Gastroesophageal sphincter (tissue), 4 donors: ENCODE measurements around the gene RNF111. TPM values are rescaled to one million over a fixed set of nuclear protein-coding genes. Genes with fewer than 3 reads are reported as not detected.

Experiments used
- ATAC-seq: fragments of 150-250 bp; one replicate; pipeline ENCODE4 v1.9.1; 2016; ENCODE audit warnings: mild to moderate bottlenecking, moderate library complexity
- H3K27ac ChIP-seq, 4 donors: fragments of 200-600 bp; sonication (generic) in 3 of 4; 1 replicate in 3 of 4; 2 replicates in 1 of 4; pipeline ENCODE4 v1.5.1; 2016 to 2019
- H3K27me3 ChIP-seq: fragments of 200-600 bp; sonication (generic); one replicate; pipeline ENCODE4 v1.5.1; 2019
- H3K36me3 ChIP-seq, 2 donors: fragments of 200-600 bp; sonication (generic); one replicate each; pipeline ENCODE4 v1.5.1; 2019; ENCODE audit warnings: control low read depth in 1 of 2
- H3K4me1 ChIP-seq, 3 donors: fragments of 200-600 bp; sonication (generic); 1 replicate in 2 of 3; 2 replicates in 1 of 3; pipeline ENCODE4 v1.5.1; 2016 to 2019; ENCODE audit warnings: control low read depth in 2 of 3
- H3K4me3 ChIP-seq, 2 donors: fragments of 200-600 bp; sonication (generic); one replicate each; pipeline ENCODE4 v1.5.1; 2019; ENCODE audit warnings: mild to moderate bottlenecking in 1 of 2, moderate library complexity in 1 of 2
- H3K9me3 ChIP-seq, 3 donors: fragments of 200-600 bp; sonication (generic); one replicate each; pipeline ENCODE4 v1.5.1; 2017 to 2019; ENCODE audit warnings: control low read depth in 2 of 3
- EP300 ChIP-seq: sonication (generic); formaldehyde crosslinking; IDR thresholded peaks from one replicate; pipeline ENCODE4 v1.6.1; 2017; ENCODE audit warnings: antibody characterized with exemption, mild to moderate bottlenecking
- POLR2A ChIP-seq, 2 donors: fragments of 450-650 bp; IDR thresholded peaks; one replicate each; pipeline ENCODE4 v1.6.1; 2017; ENCODE audit warnings: antibody characterized with exemption in 2 of 2, mild to moderate bottlenecking in 2 of 2, moderate library complexity in 1 of 2
- POLR2AphosphoS5 ChIP-seq: sonication (generic); formaldehyde crosslinking; IDR thresholded peaks from one replicate; pipeline ENCODE4 v1.6.1; 2017; ENCODE audit warnings: antibody characterized with exemption
- WGBS, 2 donors: methylation state at CpG; one replicate each; pipeline ENCODE4 v1.1.5; 2018; ENCODE audit warnings: low coverage in 1 of 2; 5-methylcytosine and 5-hydroxymethylcytosine counted together
- total RNA-seq, 4 donors: library from RNA; depleted of rRNA; stranded (reverse); fragments of >200 nt; gene quantifications; one replicate each; pipeline ENCODE4 v1.1.0, GENCODE V29; 2016
- TF ChIP-seq, protein P1 (sequence below), 4 experiments: fragments of 200-600 bp in 2 of 4; fragments of 450-650 bp in 2 of 4; sonication (generic) in 1 of 4; IDR thresholded peaks; one replicate each; pipeline ENCODE4 v1.5.1; 2017 to 2019; ENCODE audit warnings: antibody characterized with exemption in 4 of 4, mild to moderate bottlenecking in 2 of 4, moderate library complexity in 2 of 4

Gene RNF111
- total RNA-seq, 4 donors from 2014 or later = 17.5 to 20.4 (median 18.5) TPM

DNA sequence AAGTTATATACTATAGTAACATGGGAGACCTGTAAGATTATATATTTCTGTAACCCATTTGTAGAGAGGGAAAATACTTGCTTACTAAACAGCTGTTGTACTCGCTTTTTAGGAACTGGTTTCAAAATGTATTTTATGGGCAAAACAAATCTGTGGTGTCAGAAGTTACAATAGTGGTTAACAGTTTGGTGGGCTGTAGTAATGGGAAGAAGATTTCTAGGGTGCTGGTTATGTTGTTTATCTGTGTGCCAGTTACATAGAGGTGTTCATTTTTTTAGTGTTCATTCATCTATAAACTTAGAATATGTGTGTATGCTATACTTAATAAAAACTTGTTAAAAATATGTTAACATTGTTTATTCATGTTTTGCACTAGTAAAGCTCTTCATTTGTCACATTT lies 42.1 kb downstream of the RNF111 start:
- Histone ChIP-seq H3K36me3 (peaks cover 0 to 19% of the 10 kb centered on the region in 2 donors), H3K4me1 (peaks cover 0 to 19% (median 0%) of the 10 kb centered on the region in 3 donors), H3K4me3 (no peak overlapping the region), H3K27ac (no peak overlapping the region), H3K9me3 (no peaks in the 10 kb centered on the region), H3K27me3 (no peaks in the 10 kb centered on the region)
- no peak for ATAC-seq
- 83 to 86% methylated on average over 1 of the region's 1 CpG for WGBS, 2 donors
- no peak for TF ChIP-seq POLR2A (IDR thresholded peaks at IDR 0.05)
- TF ChIP-seq POLR2AphosphoS5 = no peak
- TF ChIP-seq, protein P1, sequence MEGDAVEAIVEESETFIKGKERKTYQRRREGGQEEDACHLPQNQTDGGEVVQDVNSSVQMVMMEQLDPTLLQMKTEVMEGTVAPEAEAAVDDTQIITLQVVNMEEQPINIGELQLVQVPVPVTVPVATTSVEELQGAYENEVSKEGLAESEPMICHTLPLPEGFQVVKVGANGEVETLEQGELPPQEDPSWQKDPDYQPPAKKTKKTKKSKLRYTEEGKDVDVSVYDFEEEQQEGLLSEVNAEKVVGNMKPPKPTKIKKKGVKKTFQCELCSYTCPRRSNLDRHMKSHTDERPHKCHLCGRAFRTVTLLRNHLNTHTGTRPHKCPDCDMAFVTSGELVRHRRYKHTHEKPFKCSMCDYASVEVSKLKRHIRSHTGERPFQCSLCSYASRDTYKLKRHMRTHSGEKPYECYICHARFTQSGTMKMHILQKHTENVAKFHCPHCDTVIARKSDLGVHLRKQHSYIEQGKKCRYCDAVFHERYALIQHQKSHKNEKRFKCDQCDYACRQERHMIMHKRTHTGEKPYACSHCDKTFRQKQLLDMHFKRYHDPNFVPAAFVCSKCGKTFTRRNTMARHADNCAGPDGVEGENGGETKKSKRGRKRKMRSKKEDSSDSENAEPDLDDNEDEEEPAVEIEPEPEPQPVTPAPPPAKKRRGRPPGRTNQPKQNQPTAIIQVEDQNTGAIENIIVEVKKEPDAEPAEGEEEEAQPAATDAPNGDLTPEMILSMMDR (IDR thresholded peaks at IDR 0.05) = no peak
- no peak for TF ChIP-seq EP300

DNA sequence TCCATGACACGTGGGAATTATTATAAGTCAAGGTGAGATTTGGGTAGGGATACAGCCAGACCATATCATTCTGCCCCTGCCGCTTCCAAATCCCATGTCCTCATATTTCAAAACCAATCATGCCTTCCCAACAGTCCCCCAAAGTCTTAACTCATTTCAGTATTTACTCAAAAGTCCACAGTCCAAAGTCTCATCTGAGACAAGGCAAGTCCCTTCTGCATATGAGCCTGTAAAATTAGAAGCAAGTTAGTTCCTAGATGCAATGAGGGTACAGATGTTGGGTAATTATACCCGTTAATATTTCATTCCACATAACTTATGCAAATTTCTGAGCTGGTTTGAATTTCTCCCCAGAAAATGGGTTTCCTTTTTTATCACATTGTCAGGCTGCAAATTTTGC lies 47.7 kb downstream of the RNF111 start:
- TF ChIP-seq EP300 (no peak), POLR2A (IDR thresholded peaks at IDR 0.05) (no peak), POLR2AphosphoS5 (no peak)
- TF ChIP-seq, protein P1 (IDR thresholded peaks at IDR 0.05) = no peak
- no peak overlapping the region for H3K27ac ChIP-seq
- no peaks in the 10 kb centered on the region for H3K27me3 ChIP-seq
- ATAC-seq = no peak
- H3K4me3 ChIP-seq = no peak overlapping the region
- no peaks in the 10 kb centered on the region for H3K9me3 ChIP-seq
- H3K36me3 ChIP-seq = peaks cover 0 to 23% of the 10 kb centered on the region in 2 donors
- H3K4me1 ChIP-seq = peaks cover 0 to 19% (median 0%) of the 10 kb centered on the region in 3 donors
- 90 to 94% methylated on average over 3 of the region's 3 CpGs for WGBS, 2 donors

DNA sequence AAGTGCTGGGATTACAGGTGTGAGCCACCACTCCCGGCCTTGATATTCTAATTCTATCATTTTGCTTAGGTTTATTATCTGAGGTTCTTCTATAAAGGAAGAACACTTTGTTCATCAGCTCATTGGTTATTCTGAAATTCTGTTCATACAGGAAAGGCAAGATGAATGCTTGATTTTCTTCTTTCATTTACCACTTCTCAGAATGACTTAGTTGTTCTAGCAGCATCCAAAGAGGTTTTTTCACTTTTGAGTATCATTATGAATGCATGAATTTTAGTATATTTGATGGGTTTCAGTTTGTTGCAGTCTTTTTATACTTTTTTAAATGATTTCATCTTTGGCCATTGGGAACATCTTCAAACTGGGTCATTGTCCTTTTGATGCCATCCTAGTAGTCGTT lies 51.8 kb downstream of the RNF111 start:
- no peaks in the 10 kb centered on the region for H3K9me3 ChIP-seq
- H3K27ac ChIP-seq = no peak overlapping the region
- H3K4me1 ChIP-seq = peaks cover 0 to 24% (median 0%) of the 10 kb centered on the region in 3 donors
- no peaks in the 10 kb centered on the region for H3K27me3 ChIP-seq
- TF ChIP-seq POLR2A (IDR thresholded peaks at IDR 0.05) (no peak), POLR2AphosphoS5 (no peak), EP300 (no peak)
- TF ChIP-seq, protein P1 (IDR thresholded peaks at IDR 0.05) = no peak
- no peak overlapping the region for H3K4me3 ChIP-seq
- WGBS, 2 donors = 68 to 73% methylated on average over 1 to 2 of the region's 2 CpGs
- peaks cover 0 to 9% of the 10 kb centered on the region in 2 donors for H3K36me3 ChIP-seq
- no peak for ATAC-seq

DNA sequence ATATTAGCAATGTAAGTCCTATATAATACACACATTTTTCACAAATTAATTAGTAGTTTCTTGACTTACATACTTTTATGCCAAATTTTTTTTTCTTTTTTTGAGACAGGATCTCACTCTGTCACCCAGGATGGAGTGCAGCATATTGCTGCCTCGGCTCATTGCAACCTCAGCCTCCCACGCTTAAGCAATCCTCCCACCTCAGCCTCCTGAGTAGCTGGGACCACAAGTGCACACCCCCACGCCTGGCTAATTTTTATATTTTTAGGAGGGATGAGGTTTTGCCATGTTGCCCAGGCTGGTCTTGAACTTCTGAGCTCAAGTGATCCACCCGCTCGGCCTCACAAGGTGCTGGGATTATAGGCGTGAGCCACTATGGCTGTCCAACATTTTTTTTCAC lies 54.6 kb downstream of the RNF111 start:
- no peak overlapping the region for H3K4me3 ChIP-seq
- no peak for ATAC-seq
- 96 to 98% methylated on average over 4 to 6 of the region's 6 CpGs for WGBS, 2 donors
- H3K27ac ChIP-seq = no peak overlapping the region
- H3K9me3 ChIP-seq = no peaks in the 10 kb centered on the region
- peaks cover 0 to 36% (median 0%) of the 10 kb centered on the region in 3 donors for H3K4me1 ChIP-seq
- H3K36me3 ChIP-seq = peaks cover 0 to 9% of the 10 kb centered on the region in 2 donors
- TF ChIP-seq POLR2AphosphoS5 = no peak
- TF ChIP-seq, protein P1 (IDR thresholded peaks at IDR 0.05) = no peak
- TF ChIP-seq POLR2A (IDR thresholded peaks at IDR 0.05) = no peak
- TF ChIP-seq EP300 = no peak
- H3K27me3 ChIP-seq = no peaks in the 10 kb centered on the region

DNA sequence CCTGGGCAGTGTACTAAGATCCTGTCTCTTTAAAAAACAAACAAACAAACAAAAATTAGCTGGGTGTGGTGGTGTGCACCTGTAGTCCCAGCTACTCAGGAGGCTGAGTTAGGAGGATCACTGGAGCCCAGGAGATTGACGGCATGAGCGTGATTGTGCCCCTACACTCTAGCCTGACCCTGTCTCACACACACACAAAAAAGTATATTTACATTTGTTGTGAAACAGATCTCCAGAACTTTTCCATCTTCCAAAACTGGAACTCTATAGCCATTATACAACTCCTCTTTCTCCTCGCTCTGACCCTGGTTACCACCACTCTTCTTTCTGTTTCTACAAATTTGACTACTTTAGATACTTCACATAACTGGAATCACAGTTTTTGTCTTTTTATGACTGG lies 61.4 kb downstream of the RNF111 start:
- Histone ChIP-seq H3K27ac (no peak overlapping the region), H3K4me3 (no peak overlapping the region), H3K27me3 (no peaks in the 10 kb centered on the region), H3K9me3 (no peaks in the 10 kb centered on the region), H3K36me3 (peaks cover 0 to 16% of the 10 kb centered on the region in 2 donors), H3K4me1 (peaks cover 0 to 15% (median 0%) of the 10 kb centered on the region in 3 donors)
- WGBS, 2 donors = 95 to 100% methylated on average over 3 of the region's 3 CpGs
- ATAC-seq = no peak
- TF ChIP-seq POLR2AphosphoS5 (no peak), EP300 (no peak), POLR2A (IDR thresholded peaks at IDR 0.05) (no peak)
- TF ChIP-seq, protein P1 (IDR thresholded peaks at IDR 0.05) = no peak
